GM19395 (cell line): ENCODE measurements around the gene CTSE.
A peak's percentile ranks its signal among the peaks of the same experiment; 100 is the strongest.
"Not testable (repeated sequence)": the region's sequence is repeated elsewhere in the genome, so short reads cannot be mapped to it uniquely, and the experiment has no call there.

ENCODE experiments used
- ATAC-seq: cut with Tn5 transposase; IDR thresholded peaks from one replicate; pipeline ENCODE4 v1.9.1; 2021; ENCODE audit warnings: mild to moderate bottlenecking, moderate library complexity; ENCODE audit not compliant: unreplicated experiment

CTSE gene

DNA sequence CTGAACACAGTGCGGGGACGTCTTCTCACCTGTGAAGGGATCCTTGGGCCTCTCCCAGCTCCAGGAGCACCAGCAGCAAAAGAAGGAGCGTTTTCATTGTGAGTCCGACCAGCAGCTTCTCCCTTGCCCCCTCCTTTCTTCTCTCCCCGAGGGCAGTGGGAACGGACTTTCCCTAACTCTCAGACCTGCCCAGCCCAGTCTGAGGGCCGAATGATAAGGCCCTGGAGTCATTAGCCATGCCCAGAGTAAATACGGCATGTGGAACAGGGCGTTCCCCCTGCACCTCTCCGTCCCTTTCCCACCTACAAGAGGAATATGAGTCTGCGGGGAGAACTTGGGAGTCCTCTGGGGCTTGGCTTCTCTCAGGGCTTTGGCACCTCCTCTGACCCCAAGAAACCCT, at the start of gene CTSE:
TSS of gene CTSE (minus strand) at position 201 of the 400 bp plus-strand sequence. CDS start at position 97, 104 bp downstream.
- ATAC-seq, result no peak

DNA sequence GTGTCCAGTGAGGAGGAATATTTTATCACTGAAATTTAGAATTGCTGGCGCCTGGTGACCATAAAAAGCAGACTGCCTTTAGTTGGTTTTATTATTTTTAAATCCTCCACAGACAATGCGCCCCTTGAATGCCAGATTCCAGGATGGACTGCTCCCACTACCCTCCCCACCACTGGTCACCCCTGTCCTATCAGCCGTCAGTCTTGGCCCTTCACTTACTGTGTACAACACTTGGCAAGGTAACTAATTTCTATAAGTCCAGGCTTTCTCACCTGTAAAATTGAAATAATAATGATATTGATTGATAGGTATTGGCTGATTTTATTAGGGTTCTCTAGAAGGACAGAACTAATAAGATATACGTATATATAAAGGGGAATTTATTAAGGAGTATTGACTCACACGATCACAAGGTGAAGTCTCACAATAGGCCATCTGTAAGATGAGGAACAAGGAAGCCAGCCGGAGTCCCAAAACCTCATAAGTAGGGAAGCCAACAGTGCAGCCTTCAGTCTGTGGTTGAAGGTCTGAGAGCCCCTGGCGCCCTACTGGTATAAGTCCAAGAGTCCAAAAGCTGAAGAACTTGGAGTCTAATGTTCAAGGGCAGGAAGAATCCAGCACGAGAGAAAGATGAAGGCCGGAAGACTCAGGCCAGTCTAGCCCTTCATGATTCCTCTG, 47.1 kb upstream of the CTSE start:
- no peak for ATAC-seq

DNA sequence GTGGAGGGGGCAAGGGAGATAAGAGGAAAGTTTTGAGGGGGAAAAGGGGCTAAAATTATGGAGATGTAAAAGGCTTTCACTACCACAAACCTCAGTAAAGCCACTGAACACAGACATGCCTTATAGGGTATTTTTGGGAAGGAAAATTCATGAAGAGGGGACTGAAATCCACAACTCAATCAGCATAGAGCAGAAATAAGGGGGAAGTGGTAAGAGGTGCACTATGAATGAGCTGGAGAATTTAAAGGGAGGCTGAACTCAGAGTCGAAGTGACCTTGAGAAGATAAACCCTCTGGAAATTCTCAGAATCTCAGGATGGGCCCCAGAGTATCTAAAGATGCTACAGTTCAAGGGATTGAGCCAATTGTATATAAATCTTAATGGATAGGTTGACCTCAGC, 44.6 kb upstream of the CTSE start:
- no peak for ATAC-seq

DNA sequence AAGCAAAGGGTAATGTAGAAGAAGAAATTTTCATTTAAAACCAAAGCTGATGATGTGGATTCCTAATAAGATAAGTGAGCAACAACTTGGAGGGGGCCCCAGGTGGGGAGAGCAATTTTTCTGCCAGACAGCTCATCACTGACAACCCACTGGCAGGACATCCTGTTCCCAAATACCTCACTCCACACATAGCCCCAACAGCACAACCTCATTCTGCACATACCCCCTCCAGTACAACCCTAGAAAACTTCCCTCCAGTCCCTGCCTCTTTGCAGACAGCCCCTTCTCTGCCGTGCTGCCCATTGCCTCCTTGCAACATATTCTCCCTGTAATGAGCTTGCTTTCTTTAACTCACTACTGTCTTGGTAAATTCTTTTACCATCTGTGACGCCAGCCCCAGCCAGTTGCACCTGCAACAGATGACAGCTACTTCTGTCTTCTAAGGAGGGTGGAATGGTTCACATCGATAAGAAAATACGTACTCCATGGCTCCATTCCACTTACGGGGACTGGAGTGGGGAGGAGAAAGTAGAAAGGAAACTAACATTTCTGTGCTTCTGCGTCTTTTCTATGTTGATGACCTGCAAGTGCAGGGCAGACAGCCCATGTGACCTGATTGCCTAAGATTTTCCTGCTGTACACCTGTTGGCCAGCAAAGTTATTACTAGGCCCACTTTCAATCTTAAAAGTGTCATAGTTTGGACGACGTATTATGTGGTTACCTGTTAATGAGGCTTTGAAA, 44.0 kb upstream of the CTSE start:
- ATAC-seq, result no peak

DNA sequence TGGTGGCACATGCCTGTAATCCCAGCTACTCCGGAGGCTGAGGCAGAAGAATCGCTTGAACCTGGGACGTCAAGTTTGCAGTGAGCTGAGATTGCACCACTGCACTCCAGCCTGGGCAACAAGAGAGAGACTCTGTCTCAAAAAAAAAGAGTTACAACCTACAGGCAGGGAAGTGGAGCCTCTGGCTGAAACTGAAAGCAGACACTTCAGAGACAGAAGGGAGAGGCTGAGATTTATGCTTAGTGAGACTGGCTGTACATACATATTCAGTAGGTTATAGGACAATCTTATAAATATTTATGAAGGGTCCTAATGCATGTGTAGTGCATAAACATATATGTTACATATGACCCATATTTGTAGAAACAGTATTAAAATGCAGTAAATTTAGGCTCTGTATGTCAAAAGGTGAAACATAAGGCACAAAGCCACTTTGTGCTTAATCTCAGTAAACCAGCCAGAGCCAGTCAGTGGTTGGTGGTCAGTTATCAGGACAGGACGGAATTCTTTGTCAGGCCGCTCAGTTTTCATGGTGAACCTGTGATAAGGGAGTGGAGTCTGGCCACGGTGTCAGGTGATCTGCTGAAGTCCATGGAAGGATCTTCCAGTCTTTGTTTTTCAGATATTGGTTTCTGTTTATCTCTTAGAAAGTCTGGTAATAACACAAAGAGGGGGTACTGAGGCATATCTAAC, 42.9 kb upstream of the CTSE start:
- peak; percentile 89 for ATAC-seq

DNA sequence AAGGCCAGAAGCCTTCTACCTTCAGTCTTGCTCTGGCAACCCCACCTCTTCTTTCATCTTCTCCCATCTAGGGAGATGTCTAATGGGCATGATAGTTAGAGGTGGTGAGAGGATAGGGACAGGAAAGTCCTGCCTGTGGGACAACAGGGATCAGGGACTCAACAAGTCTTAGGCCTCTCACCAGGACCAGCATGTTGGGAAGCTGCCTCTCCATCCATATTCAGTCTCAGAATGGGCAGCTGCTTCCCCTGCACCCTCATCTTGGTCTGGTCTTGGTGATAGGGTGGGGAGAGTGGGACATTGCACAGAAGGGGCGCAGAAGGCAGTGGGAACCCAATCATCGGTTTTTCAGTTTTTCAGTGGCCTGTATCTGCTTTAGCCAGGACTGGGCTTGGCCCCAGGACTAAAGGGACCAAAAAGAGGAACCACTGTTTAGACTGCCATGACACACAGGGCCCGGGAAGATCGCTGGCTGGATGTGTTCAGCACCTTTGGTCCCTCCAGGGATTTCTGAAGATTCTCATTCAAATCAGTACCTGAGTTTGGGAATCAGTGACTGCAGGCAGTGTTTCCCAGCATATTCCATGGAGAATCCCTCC, 42.0 kb upstream of the CTSE start:
- ATAC-seq, result no peak

DNA sequence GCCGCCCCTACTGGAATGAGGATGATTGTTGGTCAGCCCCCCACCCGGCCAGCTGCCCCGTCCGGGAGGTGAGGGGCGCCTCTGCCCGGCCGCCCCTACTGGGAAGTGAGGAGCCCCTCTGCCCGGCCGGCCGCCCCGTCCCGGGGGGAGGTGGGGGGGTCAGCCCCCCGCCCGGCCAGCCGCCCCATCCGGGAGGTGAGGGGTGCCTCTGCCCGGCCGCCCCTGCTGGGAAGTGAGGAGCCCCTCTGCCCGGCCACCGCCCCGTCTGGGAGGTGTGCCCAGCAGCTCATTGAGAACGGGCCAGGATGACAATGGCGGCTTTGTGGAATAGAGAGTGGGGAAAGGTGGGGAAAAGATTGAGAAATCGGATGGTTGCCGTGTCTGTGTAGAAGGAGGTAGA, 40.8 kb upstream of the CTSE start:
- not testable (repeated sequence) for ATAC-seq

DNA sequence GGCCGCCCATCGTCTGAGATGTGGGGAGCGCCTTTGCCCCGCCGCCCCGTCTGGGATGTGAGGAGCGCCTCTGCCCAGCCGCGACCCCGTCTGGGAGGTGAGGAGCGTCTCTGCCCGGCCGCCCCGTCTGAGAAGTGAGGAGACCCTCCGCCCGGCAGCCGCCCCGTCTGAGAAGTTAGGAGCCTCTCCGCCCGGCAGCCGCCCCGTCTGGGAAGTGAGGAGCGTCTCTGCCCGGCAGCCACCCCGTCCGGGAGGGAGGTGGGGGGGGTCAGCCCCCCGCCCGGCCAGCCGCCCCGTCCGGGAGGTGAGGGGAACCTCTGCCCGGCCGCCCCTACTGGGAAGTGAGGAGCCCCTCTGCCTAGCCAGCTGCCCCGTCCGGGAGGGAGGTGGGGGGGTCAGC, 40.3 kb upstream of the CTSE start:
- not testable (repeated sequence) for ATAC-seq

DNA sequence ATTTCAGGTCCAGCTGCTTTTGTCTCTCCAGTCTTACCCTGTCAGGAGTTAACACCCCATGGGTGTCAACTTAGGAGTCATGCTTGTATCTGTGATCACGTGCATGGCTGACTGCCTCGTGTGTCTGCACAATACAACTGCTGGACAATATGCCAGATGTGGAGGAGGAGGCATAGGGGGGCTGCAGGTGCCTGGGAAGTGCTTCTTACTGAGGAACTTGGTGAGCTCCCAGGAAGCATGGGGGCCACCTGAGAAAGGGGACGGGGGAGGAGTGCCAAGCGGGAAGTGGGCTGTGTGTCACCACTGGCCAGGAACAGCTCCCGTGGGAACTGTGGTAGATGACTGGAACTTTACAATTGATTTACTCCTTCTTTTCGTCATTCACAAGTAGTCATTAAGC, 38.8 kb upstream of the CTSE start:
- ATAC-seq, result no peak

DNA sequence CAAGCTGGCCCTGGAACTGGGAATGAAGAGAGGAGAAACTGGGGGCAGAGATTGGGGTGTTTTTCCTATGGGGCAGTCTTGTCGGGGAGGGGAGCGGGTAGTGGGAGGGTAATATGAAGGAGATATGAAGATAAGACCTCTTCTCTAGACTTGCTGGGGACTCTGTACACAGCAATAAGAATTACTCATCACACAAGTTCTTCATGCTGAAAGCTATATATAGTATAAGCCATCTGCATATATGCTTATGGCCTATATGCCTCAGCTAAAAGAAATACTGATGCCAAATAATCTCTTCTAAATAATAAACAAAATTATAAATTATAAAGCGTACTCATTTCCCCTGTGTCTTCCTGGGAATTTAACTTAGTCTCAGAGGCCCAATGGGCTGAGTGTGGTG, 37.1 kb upstream of the CTSE start:
- no peak for ATAC-seq

DNA sequence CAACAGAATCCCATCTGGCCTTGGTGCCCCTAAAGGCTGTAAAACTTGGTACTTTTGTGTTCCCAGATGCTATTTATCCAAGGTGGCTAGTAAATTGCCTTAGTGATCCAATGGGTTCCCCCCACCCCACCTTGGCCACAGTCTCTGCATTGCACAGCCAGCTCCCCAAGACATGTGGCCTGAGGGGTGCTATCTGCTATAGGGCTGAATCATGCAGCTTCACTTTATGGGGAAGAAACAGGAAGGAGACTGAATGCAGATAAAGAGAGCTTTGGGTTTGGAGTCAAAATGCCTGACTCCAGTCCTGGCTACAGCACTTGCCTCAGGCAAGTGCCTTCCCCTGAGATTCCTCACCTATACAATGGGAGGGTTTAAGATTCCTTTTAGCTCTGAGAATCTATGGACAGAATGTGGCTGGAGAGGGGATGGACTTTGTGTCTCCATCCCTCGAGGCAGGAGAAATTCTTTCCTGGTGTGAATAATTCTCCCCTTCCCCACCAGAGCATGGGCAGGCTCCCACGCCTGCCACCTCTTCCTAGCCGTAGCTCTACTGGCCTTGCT, 35.7 kb upstream of the CTSE start:
- ATAC-seq, result no peak

DNA sequence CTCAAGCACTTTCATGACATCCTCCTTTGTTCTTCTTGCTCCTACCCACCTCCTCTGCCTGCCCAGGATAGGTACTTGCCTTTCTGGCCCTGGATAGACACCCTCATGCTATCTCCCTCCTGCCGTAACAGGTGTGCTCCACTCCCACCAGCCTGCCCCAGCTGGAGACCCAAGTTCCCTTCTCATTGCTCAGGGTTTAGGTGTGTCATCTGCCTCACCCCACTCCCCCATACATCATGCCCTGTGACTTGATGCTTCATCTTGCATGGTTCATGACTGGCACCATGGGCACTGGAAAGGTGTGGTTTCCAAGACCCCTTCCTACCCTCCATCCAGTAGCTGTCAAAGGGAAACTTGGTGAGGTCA, 35.2 kb upstream of the CTSE start:
- no peak for ATAC-seq

DNA sequence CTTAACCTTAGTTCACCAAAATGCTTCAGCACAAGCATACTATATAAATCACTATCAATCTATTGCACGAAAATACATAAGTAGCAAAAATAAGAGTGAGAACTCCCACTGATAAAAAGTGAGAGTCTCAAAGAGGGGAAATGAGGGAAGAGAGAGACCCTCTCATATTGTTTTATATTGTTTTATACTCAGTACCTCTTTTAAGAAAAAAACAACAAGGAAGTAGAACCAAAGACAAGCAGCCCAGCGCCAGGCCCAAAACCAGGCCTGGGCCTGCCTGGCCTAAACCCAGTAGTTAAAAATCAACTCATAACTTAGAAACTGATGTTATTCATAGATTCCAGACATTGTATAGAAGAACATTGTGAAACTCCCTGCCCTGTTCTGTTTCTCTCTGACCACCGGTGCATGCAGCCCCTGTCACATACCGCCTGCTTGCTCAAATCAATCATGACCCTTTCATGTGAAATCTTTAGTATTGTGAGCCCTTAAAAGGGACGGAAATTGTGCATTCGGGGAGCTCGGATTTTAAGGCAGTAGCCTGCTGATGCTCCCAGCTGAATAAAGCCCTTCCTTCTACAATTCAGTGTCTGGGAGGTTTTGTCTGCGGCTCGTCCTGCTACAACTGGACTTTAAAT, 34.7 kb upstream of the CTSE start:
- not testable (repeated sequence) for ATAC-seq

DNA sequence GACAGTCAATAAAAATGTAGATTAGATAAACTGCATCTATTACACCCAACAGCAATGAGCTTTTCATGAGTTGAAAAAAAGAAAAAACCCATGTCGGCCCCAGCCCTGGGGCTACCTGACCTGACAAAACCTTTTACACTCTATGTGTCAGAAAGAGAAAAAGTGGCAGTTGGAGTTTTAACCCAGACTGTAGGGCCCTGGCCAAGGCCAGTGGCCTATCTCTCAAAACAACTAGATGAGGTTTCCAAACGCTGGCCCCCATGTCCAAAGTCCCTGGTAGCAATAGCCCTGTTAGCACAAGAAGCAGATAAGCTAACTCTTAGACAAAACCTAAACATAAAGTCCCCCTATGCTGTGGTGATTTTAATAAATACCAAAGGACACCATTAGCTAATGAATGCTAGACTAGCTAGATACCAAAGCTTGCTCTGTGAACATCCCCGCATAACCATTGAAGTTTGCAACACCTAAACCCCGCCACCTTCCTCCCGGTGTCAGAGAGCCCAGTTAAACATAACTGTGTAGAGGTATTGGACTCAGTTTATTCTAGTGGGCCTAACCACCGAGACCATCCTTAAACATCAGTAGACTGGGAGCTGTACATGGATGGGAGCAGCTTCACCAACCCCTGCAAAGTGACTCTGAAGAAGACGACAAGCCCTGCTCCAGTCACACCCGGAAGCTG, 32.1 kb upstream of the CTSE start:
- ATAC-seq, result not testable (repeated sequence)

DNA sequence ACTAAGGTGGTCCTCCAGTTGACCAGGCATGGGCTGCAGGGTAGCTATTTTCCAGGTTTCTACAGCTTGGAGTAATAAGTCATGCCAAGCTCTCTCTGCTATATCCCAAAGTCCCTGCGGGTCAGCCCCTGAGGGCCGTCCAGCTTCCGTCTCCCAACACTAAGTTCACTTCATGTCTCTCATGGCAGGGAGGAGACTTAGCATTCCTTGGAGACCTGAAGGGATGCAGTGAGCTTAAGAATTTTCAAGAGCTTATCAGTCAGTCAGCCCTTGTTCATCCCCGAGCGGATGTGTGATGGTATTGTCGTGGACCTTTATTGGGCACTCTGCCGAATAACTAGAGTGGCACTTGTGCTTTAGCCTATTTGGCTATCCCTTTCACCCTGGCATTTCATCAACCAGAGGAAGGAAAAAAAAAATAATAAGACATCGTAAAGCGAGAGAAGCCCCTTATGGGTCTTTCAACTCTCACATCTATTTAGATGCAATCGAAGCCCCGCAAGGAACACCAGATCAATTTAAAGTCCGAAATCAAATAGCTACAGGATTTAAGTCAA, 31.5 kb upstream of the CTSE start:
- ATAC-seq, result not testable (repeated sequence)

DNA sequence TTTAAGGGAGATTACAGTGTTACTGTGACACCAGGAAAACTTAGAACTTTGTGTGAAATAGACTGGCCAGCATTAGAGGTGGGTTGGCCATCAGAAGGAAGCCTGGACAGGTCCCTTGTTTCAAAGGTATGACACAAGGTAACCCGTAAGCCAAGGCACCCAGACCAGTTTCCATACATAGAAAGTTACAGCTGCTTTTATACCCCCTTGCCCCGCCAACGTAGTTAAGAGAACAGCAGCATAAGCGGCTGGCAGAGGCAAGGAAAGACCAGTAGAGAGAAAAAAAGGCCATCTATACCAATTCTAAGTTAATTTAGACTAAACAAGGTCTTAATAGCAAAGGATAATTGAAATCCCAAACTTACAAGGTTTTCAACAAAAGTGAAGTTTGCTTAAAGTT, 29.9 kb upstream of the CTSE start:
- not testable (repeated sequence) for ATAC-seq

DNA sequence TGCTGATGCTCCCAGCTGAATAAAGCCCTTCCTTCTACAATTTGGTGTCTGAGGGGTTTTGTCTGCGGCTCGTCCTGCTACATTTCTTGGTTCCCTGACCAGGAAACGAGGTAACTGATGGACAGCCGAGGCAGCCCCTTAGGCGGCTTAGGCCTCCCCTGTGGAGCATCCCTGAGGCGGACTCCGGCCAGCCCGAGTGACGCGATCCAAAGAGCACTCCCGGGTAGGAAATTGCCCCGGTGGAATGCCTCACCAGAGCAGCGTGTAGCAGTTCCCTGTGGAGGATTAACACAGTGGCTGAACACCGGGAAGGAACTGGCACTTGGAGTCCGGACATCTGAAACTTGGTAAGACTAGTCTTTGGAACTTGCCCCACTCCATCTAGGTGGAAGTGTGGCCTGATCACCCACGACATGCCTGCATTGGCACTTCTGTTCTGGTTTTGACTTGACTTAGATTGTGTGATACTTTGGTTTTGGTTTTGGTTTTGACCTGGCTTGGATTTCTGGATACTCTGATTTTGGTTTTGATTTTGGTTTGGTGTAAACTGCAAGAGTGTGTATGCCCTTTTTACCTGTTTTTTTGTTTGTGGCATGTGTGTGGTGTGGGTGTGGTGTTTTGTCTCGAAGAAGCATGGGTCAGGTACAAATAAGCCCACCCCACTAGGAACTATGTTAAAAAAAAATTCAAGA, 29.4 kb upstream of the CTSE start, which contains the start of gene RHEX:
TSS of gene RHEX (plus strand) at position 255 of the 692 bp plus-strand sequence. CDS start 44,656 bp downstream, outside the sequence.
- not testable (repeated sequence) for ATAC-seq

DNA sequence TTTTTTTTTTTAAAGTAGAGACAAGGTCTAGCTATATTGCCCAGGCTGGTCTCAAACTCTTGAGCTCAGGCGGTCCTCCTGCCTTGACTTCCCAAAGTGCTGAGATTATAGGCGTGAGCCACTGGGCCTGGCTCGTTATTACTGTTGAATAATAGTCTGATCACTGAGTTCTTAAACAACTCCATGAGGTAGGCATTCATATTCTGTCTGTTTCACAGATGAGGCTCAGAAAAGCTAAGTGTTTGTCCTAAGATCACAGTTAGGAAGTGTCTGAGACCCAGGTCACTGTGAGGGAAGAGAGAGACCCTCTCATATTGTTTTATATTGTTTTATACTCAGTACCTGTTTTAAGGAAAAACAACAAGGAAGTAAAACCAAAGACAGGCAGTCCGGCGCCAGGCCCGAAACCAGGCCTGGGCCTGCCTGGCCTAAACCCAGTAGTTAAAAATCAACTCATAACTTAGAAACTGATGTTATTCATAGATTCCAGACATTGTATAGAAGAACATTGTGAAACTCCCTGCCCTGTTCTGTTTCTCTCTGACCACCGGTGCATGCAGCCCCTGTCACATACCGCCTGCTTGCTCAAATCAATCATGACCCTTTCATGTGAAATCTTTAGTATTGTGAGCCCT, 28.7 kb upstream of the CTSE start:
- ATAC-seq, result not testable (repeated sequence)
